A549 treated with AZD9567 at 1 μM for 4 hours (cell line): ENCODE measurements around the gene EPC2. TPM values are rescaled to one million over a fixed set of nuclear protein-coding genes. Genes with fewer than 3 reads are reported as not detected.

Source experiments
- total RNA-seq: library from RNA; stranded (reverse); fragments of 200-300 nt; extraction: Qiagen RNA extraction; gene quantifications from 5 replicates; pipeline ENCODE4 v1.2.3, GENCODE V29; 2022; ENCODE audit not compliant: insufficient read depth

EPC2 gene
- total RNA-seq, result 9.1 to 18.9 TPM (median 11.2 TPM) in 5 replicates

GRCh38 chr2:148643998-148644882 lies at the start of gene EPC2:
Gene EPC2, plus strand, starts transcription at chr2:148644751. Its CDS starts 267 bp downstream, at chr2:148645018.

Other genes starting within 250 kb of the EPC2 start
- gene KIF5C, start 230.5 kb downstream of the EPC2 start, total RNA-seq, result 0.21 to 0.32 TPM (median 0.25 TPM) in 4 of 5 replicates, not detected in the other